Left ventricle myocardium inferior (tissue), 1 donor: ENCODE measurements around the gene TTC21B. TPM values are rescaled to one million over a fixed set of nuclear protein-coding genes. Genes with fewer than 3 reads are reported as not detected.

ENCODE experiments used
- DNase-seq: peaks from one replicate; pipeline ENCODE4 v3.0.0-alpha.2; 2020
- H3K27ac ChIP-seq: fragments of 200-600 bp; replicated peaks from 2 replicates; pipeline ENCODE4 v1.8.0; 2021
- H3K27me3 ChIP-seq: fragments of 200-600 bp; 2 replicates; pipeline ENCODE4 v1.8.0; 2021; ENCODE audit warnings: low read depth
- H3K36me3 ChIP-seq: fragments of 200-600 bp; 2 replicates; pipeline ENCODE4 v1.8.0; 2021
- H3K4me1 ChIP-seq: fragments of 200-600 bp; 2 replicates; pipeline ENCODE4 v1.8.0; 2021
- H3K4me3 ChIP-seq: fragments of 200-600 bp; 2 replicates; pipeline ENCODE4 v1.8.0; 2021; ENCODE audit warnings: mild to moderate bottlenecking, moderate library complexity
- H3K9me3 ChIP-seq: fragments of 200-600 bp; replicated peaks from 2 replicates; pipeline ENCODE4 v1.8.0; 2021
- CTCF ChIP-seq: fragments of 200-600 bp; IDR thresholded peaks from 2 replicates; pipeline ENCODE4 v1.8.0; 2021; ENCODE audit warnings: antibody characterized with exemption, mild to moderate bottlenecking, borderline replicate concordance
- intact Hi-C: fragments of 100-400 bp; cut with micrococcal nuclease; formaldehyde crosslinking; loops from one replicate; pipeline ENCODE4 v1.11.0; 2022
- total RNA-seq: library from RNA; stranded (reverse); fragmentation: NEBNext Ultra II Directional; extraction: Animal tissue kit (Norgen Biotek cat#: 25700); gene quantifications from one replicate; pipeline ENCODE4 v1.2.1, GENCODE V29; 2021
- donor health status: DM: no; HTN: yes; CAD: no; lungs with severe emphysema.

Gene TTC21B
- total RNA-seq, 1 donor from 2014 or later: 15.5 TPM

- Histone ChIP-seq H3K36me3 (peaks cover 70% of the 10 kb centered on the region), H3K27ac (no peak overlapping the region), H3K4me3 (no peak overlapping the region), H3K9me3 (no peaks in the 10 kb centered on the region), H3K4me1 (no peaks in the 10 kb centered on the region), H3K27me3 (no peaks in the 10 kb centered on the region)
- no peak for DNase-seq
- TF ChIP-seq CTCF: no peak
- intact Hi-C loops: no loop called here
These were observed 28.6 kb downstream of the TTC21B start for GRCh38 chr2:165924946-165925345.

- Histone ChIP-seq H3K9me3 (no peaks in the 10 kb centered on the region), H3K4me3 (no peak overlapping the region), H3K27me3 (no peaks in the 10 kb centered on the region), H3K36me3 (peaks cover 71% of the 10 kb centered on the region), H3K4me1 (no peaks in the 10 kb centered on the region), H3K27ac (no peak overlapping the region)
- no peak for DNase-seq
- intact Hi-C loops: no loop called here
- TF ChIP-seq CTCF: no peak
These were observed 32.8 kb downstream of the TTC21B start for GRCh38 chr2:165920748-165921147.

GRCh38 chr2:165913636-165914035 lies 39.9 kb downstream of the TTC21B start:
- TF ChIP-seq CTCF: no peak
- intact Hi-C loops: no loop called here
- H3K36me3 ChIP-seq: peaks cover 83% of the 10 kb centered on the region
- H3K4me3 ChIP-seq: no peak overlapping the region
- no peaks in the 10 kb centered on the region for H3K27me3 ChIP-seq
- H3K4me1 ChIP-seq: no peaks in the 10 kb centered on the region
- no peaks in the 10 kb centered on the region for H3K9me3 ChIP-seq
- no peak overlapping the region for H3K27ac ChIP-seq
- no peak for DNase-seq

GRCh38 chr2:165911981-165912380 lies 41.6 kb downstream of the TTC21B start:
- no peak for DNase-seq
- intact Hi-C loops: no loop called here
- Histone ChIP-seq H3K4me3 (no peak overlapping the region), H3K27me3 (no peaks in the 10 kb centered on the region), H3K9me3 (no peaks in the 10 kb centered on the region), H3K4me1 (no peaks in the 10 kb centered on the region), H3K36me3 (peaks cover 73% of the 10 kb centered on the region), H3K27ac (no peak overlapping the region)
- TF ChIP-seq CTCF: no peak

GRCh38 chr2:165911231-165911630 lies 42.3 kb downstream of the TTC21B start:
- no peaks in the 10 kb centered on the region for H3K9me3 ChIP-seq
- no peak for DNase-seq
- TF ChIP-seq CTCF: no peak
- intact Hi-C loops: no loop called here
- no peak overlapping the region for H3K4me3 ChIP-seq
- no peaks in the 10 kb centered on the region for H3K27me3 ChIP-seq
- H3K36me3 ChIP-seq: peaks cover 72% of the 10 kb centered on the region
- no peak overlapping the region for H3K27ac ChIP-seq
- H3K4me1 ChIP-seq: no peaks in the 10 kb centered on the region

- no peak for DNase-seq
- intact Hi-C loops: no loop called here
- no peaks in the 10 kb centered on the region for H3K9me3 ChIP-seq
- H3K36me3 ChIP-seq: peaks cover 69% of the 10 kb centered on the region
- H3K27ac ChIP-seq: no peak overlapping the region
- no peaks in the 10 kb centered on the region for H3K27me3 ChIP-seq
- no peak for TF ChIP-seq CTCF
- H3K4me3 ChIP-seq: no peak overlapping the region
- no peaks in the 10 kb centered on the region for H3K4me1 ChIP-seq
These were observed 44.1 kb downstream of the TTC21B start for GRCh38 chr2:165909466-165909865.
